Right renal pelvis (tissue), 4 donors: ENCODE results near the gene GPR146. TPM values are rescaled to one million over a fixed set of nuclear protein-coding genes. Genes with fewer than 3 reads are reported as not detected.

ENCODE experiments used
- DNase-seq, 4 donors: peaks; one replicate each; pipeline ENCODE4 v3.0.0-alpha.2; 2013; ENCODE audit warnings: low read depth in 4 of 4, low spot score in 3 of 4, missing footprints in 1 of 4
- polyA plus RNA-seq, 4 donors: library from polyadenylated mRNA; unstranded; fragments of 120-200 nt; gene quantifications; one replicate each; pipeline ENCODE4 v1.2.1, GENCODE V29; 2013; ENCODE audit not compliant: insufficient read length in 4 of 4

GPR146 gene
- polyA plus RNA-seq, 4 donors = 3.0 to 5.4 (median 3.4) TPM

DNA sequence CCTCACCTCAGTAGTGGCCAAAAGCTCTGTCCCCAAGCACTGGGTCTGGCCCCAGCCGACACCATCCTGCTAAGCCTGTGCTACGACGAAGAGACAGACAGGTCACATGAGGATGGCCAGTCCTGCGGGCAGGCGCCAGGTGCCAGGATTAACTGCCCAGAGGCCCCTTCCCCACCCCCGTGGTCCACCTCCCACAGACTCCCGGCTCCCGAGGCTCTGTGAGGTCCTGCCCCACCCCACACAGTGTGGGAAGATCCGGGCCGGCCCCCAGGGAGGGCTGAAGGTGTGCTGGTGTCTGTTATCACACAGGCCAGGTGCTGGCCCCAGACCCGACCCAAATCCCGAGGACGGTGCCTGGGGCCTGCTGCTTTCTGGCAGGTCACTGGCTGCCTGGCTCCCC lies 34.1 kb upstream of the GPR146 start:
- DNase-seq = no peak

DNA sequence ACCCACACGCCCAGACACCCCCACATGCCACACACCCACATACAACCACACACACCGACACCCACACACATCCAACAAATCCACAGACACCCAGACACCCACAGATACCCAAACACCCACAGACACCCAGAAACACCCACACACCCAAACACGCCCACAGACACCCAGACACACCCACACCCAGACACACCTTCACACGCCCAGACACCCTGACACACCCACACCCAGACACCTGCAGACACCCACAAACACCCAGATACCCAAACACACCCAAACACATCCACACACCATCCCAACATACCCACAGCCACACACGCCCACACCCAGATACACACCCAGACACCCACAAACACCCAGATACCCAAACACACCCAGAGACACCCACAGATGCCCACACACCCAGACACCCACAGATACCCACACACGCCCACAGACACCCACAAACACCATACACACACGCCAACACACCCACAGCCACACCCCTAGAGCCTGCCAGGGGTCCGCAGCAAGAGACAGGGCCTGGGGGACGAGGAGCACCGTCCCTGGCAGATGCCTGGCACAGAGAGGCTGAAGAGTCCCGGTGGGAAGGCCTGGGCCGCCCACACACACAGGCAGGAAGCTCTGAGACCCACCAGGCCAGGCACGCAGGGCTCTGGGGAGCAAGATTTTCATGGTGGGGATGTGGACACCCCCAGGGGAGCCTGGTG lies 32.9 kb upstream of the GPR146 start:
- no peak for DNase-seq

DNA sequence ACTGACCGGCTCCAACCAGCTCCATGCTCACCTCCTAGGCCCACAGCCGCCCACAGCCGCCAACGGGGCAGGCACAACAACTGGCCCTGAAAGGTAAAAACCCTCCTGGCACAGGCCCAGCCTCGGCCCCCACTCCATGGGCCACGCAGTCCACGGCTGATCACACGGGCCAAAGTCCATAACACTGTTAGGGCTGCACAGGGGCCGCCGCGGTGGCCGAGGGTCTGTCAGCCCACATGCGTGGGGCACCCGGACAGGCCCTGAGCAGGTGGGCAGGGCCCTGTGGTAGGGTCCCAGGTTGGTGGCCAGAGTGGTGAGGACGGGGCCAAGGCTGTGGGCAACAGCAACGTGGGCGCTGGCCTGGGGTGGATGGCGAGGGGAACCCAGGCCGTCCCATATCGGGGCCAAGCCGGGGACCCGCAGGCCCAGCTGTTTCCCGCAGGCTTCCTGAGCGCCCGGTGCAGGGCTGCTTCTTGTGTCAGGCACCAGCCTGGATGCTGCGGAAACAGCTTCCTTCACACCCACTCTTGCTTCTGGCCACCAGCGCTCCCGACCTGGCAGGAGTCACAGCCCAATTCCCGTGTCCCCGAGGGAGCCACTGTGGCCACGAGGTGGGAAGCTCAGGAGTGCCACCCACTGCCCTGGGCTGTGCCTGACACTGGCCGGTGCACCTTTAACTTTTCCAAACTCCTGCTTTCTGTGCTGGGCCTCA lies 32.2 kb upstream of the GPR146 start:
- DNase-seq = no peak

DNA sequence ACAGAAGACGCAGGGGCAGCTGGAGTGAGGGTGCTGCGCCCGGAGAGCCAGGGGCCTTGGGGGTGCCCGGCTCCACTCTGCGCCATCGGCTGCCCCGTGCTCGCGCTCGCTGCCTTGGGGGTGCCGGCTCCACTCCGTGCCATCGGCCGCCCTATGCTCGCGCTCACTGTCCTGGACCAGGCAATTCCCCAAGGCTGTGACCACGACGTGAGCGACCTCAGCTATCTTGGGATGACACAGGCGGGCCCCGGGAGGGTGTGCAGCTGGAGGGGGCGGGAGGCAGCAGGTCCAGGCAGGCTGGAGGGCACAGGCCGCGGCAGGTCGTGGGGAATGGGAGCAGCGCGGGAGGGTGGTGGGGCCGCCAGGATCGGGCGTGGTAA lies 31.6 kb upstream of the GPR146 start:
- DNase-seq = no peak

DNA sequence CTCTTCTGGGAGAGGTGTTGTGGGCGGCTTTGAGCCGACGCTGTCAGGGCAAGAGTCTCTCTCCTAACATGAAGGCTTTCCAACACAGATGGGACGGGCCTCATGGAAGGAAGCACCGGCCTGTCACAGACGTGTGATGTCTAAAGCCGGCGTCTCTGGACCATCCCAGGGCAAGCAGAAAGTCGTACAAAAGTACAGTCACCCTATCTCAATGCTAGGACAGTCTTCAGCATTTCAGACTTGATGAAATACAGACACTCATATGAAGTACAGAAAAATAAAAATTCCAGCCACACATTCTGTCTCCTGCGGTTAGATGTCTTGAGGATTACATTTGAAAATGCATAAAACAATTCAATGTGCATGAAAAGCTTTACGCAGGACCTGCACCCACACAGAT lies 30.8 kb upstream of the GPR146 start:
- no peak for DNase-seq

DNA sequence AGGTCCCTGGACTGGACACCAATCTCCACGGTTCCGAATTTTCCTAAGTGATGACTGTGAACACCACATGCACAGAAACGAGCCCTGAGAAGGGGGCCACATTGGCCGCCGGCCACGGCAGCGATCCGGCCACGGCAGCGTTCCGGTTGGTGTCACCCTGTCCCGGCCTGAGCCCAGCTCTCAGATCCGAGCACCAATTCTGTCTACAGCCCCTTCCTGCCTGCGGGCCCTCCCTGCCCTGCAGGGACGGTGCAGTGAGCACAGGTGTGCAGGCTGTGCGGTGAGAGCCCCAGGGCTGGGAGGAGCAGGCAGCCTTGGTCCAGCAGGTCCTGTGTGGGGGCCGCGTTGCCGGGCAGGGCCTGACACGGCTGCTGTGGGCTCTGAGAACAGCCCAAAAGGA lies 29.7 kb upstream of the GPR146 start:
- no peak for DNase-seq

DNA sequence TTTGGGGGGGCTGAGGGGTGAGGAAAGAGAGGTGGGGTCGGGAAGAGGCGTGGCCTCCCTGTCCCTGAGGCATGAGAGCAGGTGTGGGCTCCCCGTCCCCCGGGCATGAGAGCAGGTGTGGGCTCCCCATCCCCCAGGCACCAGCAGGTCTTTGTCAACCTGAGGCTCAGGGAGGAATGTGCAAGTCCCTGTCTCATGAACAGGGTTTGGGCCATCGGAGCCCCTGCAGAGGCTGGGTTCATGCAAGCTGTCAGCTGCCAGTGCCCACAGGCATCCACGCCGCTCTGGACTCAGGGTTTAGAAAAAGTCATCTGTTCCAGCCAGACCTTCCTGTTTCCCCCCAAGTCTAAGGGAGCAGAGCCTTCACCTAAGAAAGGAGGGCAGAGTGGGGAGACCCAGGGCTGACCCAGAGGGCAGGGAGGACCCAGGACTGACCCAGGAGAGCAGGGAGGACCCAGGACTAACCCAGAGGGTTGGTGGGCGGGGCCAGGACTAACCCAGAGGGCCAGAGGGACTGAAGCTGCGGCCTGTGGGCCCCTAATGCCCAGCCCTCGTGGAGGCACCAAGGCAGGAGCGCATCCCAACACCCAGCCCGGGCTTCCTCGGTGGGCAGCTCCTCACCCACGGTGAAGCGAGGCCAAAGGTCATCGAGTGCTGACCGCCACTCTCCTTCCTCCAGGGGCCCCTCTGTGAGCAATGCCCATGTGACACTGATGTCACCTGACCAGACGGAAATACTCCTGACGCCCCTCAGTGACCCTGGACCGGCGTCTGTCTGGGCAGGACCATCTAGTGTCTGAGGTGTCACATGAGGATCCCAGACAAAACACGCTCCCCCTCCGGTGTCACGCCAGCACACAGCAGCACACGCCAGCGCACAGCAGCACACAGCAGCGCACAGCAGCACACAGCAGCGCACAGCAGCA lies 28.9 kb upstream of the GPR146 start:
- DNase-seq = no peak

DNA sequence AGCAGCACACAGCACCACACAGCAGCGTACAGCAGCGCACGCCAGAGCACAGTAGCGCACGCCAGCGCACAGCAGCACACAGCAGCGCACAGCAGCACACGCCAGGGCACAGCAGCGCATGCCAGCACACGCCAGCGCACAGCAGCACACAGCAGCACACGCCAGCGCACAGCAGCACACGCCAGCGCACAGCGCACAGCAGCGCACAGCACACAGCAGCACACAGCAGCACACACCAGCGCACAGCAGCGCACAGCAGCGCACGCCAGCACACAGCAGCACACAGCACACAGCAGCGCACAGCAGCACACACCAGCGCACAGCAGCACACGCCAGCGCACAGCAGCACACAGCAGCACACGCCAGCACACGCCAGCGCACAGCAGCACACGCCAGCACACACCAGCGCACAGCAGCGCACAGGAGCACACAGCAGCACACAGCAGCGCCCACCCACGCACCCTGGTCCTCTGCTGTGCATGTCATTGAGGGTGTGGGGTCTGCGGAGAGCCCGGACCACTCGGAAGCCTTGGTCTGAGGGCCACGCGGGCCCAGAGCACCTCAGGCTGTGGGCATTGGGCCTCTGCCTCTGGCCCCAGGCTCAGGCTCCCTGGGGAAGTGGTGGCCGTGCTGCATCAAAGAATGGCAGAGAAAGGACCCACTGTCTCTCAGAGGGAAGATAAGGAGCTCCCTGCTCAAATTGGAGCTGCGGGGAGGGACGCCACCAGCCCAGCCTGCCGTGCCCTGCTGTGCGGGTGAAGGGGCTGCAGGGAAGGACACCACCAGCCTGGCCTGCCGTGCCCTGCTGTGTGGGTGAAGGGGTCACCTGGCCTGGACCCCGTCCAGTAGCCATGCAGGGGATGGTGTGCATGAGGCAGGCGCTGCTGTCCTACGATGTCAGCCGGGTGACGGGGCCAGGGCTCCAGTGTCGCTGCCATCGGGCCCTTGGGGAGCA lies 27.5 kb upstream of the GPR146 start:
- DNase-seq = no peak

DNA sequence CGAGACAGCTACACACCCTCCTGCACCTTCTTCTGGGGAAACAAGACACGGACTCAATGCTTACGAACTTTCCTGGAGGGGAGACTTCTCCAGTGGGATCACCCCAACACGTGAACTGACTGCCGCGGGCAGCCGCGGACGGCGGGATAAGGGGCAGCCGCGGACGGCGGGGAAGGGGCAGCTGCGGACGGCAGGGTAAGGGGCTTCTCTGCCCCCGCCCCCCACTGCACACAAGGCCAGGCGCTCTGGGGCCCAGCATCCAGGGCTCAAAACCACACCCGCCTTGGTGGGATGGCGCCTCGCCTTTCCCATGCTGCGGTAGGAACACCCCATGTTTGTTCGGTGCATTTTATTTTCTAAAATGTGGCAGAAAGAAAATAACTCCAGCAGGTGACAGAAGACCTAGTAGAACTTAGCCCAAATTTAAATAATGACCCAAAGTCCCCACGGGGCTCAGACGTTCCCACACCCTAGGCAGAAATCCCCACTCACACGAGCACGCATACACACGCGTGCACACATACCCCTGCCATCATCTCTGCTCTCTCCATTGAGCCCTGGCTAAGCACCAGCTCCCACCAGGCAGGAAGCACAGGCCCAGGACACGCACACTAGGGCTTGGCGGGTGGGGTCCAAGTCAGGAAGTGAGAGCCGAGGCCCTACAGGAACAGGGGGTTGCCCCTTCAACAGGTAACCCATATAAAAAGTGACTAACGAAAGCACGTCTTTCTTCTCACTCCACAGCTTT lies 26.6 kb upstream of the GPR146 start:
- no peak for DNase-seq

DNA sequence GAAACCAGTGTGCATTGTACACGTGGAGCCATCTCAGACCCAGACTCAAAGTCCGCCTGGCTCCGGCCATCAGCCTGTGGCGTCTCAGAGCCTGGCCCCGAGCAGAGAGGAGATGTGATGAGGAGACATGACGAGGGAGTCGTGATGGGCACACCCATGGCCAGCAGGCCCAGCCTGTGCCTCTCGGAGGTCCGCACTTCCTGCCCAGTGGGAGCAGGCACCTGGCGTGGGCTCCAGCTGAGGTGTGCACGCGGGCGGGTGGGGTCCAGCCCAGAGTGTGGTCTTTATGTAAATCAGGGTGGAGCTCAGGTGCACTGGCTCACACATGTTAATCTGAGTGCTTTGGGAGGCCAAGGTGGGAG lies 26.0 kb upstream of the GPR146 start:
- DNase-seq = no peak

DNA sequence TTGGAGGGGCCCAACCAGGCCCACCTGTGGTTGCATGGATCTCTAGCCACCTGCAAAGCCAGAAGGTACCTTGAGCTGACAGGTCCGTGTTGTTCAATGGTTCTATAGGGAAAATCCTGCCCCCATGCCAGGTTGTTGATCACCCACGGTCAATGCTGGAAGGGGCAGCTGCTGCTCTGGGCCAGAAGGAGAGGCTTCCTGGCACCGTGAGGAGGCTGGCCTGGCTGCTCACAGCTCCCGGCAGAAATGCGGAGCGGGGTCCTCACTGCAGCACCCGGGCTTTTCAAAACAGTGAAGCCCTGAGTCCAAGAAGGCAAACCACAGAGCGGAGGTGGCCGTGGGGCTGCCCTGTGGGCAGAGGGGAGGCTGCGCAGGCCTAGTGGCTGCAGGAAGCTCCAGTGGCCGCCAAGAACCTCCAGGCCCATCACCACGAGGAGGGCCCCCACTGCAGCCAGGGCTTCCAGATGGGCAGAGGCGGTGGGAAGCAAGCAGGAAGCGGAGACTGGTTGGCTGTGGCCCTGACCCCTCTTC lies 25.0 kb upstream of the GPR146 start:
- DNase-seq = no peak

DNA sequence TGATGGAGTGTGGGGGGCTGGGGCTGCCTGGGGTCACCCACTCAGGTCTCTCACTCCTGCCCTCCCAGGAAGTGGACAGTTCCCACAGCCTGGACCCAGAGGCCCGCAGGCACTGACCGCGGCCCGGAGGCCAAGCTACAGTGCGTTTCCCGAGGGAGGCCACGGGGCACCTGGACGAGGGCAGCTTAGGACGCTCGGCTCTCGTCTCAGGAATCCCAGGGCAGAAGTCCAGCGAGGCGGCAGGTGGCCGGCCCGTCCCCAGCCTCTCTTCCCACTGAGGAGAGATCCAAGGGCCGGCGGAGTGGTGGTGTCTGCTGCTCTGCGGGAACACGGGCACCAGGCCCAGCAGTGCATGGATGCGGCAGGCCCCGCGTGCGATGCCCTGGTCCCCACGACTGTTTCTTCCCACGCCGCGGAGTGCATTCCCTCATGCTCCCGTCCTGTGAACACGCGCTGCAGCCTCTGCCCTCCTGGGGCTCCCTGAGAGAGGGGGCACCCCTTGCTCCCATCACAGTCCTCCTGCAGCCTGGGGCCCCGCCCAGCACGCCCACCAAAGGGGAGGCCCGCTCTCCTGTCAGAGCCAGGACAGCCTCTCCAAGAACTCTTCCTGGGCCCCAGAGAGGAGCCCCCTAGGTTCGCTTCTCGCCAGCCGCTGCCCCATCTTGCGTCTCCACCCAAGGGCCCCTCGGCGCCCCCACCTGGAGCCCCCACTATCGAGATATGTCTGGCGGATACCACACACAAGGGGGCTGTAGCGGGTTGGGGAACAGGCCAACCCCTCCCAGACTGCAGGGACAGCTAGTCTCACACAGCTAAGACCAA lies 24.3 kb upstream of the GPR146 start:
- no peak for DNase-seq

DNA sequence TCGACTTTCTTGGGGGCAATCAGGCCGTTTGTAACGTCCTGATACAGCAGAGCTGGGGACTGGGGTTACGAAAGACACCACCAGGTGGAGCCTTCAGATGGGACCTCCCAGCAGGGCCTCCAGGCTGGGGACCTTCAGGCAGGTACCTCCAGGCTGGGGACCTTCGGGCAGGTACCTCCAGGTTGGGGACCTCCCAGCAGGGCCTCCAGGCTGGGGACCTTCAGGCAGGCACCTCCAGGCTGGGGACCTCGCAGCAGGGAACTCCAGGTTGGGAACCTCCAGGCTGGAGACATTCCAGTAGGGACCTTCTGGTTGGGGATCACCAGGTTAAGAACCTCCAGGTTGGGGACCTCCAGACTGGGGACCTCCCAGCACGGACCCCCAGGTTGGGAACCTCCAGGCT lies 23.5 kb upstream of the GPR146 start:
- no peak for DNase-seq

DNA sequence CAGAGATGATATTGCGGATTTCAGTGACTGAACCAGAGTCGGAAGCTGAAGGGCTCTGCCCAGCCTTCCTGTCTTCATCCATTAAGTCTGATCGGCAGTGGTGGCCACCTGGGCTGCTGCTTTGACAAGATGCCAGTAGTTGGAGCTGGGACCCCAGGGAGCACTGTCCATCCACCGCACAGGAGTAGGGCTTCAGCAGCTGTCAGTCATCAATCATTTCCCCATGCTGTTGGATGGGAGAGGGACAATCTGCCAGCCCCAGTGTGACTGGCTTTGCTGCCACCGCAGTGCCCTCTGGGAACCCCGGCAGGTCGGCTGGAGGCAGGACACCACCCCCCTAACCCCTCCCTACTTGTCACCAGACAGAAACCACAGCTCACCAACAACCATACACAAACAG lies 23.0 kb upstream of the GPR146 start:
- DNase-seq = no peak

DNA sequence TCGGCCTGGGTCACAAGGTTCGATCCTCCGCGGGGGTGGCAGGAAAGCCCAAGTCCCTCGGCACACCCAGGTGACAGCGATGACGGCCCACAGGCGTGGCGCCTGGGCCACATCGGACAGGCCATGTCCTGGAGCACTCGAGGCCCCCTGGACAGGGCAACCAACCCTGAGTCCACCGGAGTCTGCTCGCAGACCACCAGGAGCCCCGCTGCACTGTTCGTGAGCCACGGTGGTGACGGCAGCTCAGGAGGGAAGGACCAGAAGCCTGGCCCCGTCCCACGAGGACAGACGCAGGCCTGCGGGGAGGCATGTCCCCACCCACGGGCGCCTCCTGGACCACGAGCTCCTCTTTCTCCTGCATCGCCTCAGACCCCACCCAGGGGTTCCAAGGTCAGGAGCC lies 22.4 kb upstream of the GPR146 start:
- no peak for DNase-seq

DNA sequence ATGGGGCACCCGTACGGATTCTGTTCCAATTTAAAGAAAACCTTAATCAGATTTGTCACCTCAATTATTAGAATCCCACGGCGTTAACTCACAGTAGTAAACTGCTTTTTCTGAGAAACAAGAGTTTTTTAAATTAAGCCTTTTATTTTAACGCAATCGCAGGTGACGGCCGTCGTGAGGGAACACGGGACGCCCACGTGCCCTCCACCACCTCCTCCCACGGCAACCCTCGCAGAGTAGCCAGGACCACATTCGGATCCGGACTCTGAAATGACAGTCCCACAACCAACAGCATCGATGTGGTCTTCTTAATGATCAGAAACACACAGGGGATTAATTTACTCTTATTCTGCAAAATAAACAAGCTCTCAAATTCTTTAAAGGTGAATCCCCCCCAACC lies 22.0 kb upstream of the GPR146 start:
- DNase-seq = no peak

DNA sequence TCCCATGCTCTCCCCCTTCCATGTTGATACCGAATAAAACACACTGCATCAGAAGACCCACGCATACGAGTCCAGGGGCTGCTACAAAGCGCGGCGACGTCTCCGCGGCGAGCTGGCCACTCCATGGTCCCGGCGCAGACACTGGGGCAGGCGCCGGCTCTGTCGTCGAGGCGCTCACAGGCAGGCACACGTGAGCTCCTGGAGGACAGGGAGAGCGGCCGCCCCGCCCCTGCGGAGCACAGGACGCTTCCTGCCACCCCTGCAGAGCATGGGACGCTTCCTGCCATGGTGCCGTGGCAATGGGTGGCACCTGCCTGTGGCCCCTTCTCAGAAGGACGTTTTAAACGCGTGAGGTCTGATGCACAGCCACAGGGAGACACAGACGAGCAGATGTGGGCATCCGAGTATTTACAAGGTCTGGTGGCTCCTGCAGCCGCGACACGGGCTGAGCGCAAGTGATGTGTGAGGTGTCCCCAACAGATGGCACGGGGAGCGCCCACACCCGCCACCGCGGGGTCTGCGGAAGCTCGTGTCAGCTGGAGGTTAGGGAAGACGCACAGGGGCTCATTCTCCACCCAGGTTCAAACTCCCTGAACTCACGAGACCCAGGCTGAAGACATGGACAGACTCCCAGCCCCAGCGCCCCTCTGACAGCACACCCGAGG lies 21.4 kb upstream of the GPR146 start:
- no peak for DNase-seq

DNA sequence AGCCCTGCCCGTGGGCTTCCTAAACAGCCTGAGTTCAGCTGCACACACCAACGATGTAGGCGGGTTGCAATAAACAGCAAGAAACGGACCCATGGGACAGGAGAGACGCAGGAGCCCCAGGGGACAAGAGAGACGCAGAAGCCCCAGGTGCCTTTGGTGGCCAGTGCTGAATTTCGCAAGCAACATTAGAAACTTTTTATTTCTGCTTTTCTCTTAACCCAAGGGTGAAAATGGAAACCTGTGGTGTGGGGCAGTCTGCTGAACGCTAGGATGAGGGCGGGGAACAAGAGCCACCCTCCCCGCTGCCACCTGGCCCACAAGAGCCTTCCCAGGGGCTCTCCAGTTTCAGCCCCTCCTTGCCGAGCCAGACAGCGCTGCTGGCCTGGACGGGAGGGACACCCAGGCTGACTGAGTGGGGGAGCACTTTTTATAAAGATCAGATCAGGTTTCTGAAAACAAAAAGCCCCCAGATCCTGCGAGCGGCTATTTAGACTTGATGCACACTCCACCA lies 20.0 kb upstream of the GPR146 start:
- DNase-seq = peak in 1 of 4 donors; percentile 38
